DND-41 (cell line): Measurements from ENCODE around the gene LTBP1.

Experiments
- CTCF ChIP-seq: IDR thresholded peaks from 2 replicates; pipeline ENCODE4 v1.5.1; 2012; ENCODE audit warnings: borderline replicate concordance, low read length, moderate library complexity, mild to moderate bottlenecking; ENCODE audit not compliant: poor library complexity, severe bottlenecking; ENCODE audit errors: extremely low read depth
- EZH2 ChIP-seq: IDR thresholded peaks from 3 replicates; pipeline ENCODE4 v1.6.1; 2012; ENCODE audit warnings: borderline replicate concordance, low read depth, mild to moderate bottlenecking, moderate library complexity, low read length, inconsistent platforms; ENCODE audit not compliant: severe bottlenecking

DNA sequence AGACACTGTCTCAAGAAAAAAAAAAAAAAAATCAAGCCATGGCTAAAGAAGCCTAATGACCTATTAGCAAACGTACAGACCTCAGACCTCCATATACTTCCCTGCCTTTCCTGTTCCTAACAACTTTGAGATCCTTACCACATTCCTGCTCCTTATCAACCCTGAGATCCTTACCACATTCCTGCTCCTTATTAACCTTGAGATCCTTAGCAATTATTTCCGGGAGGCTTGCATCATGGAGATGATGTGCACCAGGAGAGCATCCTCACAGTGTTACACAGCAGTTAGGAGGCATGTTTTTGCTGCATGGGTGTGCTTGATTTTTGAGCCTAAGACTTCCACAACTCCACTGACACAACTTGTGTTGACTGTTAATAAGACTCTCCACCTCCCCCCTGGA is 475.1 kb downstream of the LTBP1 start:
- TF ChIP-seq CTCF (no peak), EZH2 (no peak)
